Cardiac muscle cell (in vitro differentiated cells and primary cell): ENCODE results near the gene CUBN. TPM values are rescaled to one million over a fixed set of nuclear protein-coding genes. Genes with fewer than 3 reads are reported as not detected.

Experiments used
- DNase-seq, 2 donors: peaks; one replicate each; pipeline versions ENCODE4 v3.0.0 to v3.0.0-alpha.2; 2010 to 2017; ENCODE audit warnings: low read depth in 1 of 2, low spot score in 1 of 2
- H3K27ac ChIP-seq: fragments of 200-600 bp; sonication (generic); 2 replicates; pipeline ENCODE4 v1.5.1; 2016
- H3K27me3 ChIP-seq: fragments of 200-600 bp; sonication (generic); 2 replicates; pipeline ENCODE4 v1.6.0; 2016; ENCODE audit warnings: control low read depth
- H3K36me3 ChIP-seq: fragments of 200-600 bp; sonication (generic); 2 replicates; pipeline ENCODE4 v1.5.1; 2016; ENCODE audit warnings: control low read depth
- H3K4me1 ChIP-seq: fragments of 200-600 bp; sonication (generic); 2 replicates; pipeline ENCODE4 v1.8.1; 2017; ENCODE audit warnings: low read depth, mild to moderate bottlenecking, mixed run types
- H3K4me3 ChIP-seq: fragments of 200-600 bp; sonication (generic); 2 replicates; pipeline ENCODE4 v1.5.1; 2016; ENCODE audit warnings: mild to moderate bottlenecking
- H3K9me3 ChIP-seq: fragments of 200-600 bp; sonication (generic); 2 replicates; pipeline ENCODE4 v1.5.1; 2017; ENCODE audit warnings: low read depth, mild to moderate bottlenecking, control low read depth
- polyA plus RNA-seq: library from polyadenylated mRNA; unstranded; fragments of >200 nt; fragmentation: Nextera tagmentation; extraction: Ambion mirVana; gene quantifications from 2 replicates; pipeline ENCODE4 v1.2.1, GENCODE V29; 2016
- total RNA-seq: library from RNA; depleted of rRNA; stranded (reverse); fragments of >200 nt; gene quantifications from 2 replicates; pipeline ENCODE4 v1.2.3, GENCODE V29; 2016
- TF ChIP-seq, protein P1 (sequence below): IDR thresholded peaks from 2 replicates; pipeline ENCODE4 v1.5.1; 2012; ENCODE audit warnings: low read depth, mild to moderate bottlenecking, low read length

The CUBN gene
- total and polyA plus RNA-seq, 2 experiments from 2014 or later = 0.79 to 2.7 TPM

DNA sequence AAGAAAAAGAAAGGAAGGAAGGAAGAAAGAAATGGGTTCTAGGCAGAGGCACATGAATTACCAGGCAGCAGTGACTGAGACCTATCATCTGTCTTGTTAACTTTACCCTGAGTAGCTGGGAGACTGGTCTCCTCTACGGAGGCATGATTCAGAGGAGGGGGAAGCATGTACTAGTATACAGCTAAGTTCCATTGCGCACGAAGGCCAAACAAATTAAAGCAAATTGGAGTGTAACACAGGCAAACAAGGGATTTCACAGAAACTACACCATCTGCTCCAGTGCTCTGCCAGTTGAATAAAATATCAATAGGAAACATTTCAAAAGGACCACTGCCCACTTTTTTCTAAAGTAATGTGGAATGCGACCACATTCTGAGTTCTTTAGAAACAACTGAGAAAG is 246.5 kb downstream of the CUBN start:
- H3K27ac ChIP-seq = no peak overlapping the region
- DNase-seq = no peak
- H3K36me3 ChIP-seq = no peaks in the 10 kb centered on the region
- no peaks in the 10 kb centered on the region for H3K27me3 ChIP-seq
- H3K9me3 ChIP-seq = no peaks in the 10 kb centered on the region
- TF ChIP-seq, protein P1, sequence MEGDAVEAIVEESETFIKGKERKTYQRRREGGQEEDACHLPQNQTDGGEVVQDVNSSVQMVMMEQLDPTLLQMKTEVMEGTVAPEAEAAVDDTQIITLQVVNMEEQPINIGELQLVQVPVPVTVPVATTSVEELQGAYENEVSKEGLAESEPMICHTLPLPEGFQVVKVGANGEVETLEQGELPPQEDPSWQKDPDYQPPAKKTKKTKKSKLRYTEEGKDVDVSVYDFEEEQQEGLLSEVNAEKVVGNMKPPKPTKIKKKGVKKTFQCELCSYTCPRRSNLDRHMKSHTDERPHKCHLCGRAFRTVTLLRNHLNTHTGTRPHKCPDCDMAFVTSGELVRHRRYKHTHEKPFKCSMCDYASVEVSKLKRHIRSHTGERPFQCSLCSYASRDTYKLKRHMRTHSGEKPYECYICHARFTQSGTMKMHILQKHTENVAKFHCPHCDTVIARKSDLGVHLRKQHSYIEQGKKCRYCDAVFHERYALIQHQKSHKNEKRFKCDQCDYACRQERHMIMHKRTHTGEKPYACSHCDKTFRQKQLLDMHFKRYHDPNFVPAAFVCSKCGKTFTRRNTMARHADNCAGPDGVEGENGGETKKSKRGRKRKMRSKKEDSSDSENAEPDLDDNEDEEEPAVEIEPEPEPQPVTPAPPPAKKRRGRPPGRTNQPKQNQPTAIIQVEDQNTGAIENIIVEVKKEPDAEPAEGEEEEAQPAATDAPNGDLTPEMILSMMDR = no peak
- no peaks in the 10 kb centered on the region for H3K4me1 ChIP-seq
- H3K4me3 ChIP-seq = no peak overlapping the region

DNA sequence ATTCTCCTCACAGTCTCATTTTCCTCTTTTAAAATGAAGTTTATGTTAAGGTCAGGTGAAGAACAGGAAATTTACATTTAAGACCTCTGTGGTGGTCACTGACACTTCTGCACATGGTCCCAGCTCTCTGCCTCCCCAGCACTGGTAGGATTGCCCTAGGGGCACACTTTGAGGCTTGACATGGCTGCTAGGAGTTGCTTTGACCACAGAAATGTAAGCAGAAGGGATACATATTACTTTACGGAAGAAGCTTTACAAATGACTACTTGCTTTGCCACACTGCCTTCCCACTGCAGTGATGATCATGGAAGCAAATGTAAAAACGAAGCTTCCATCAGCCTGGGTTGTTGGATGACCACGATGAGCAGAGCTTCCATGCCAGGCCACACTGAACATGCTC is 259.3 kb downstream of the CUBN start:
- Histone ChIP-seq H3K4me3 (no peak overlapping the region), H3K4me1 (peaks cover 3% of the 10 kb centered on the region), H3K9me3 (no peaks in the 10 kb centered on the region), H3K27me3 (no peaks in the 10 kb centered on the region), H3K27ac (no peak overlapping the region), H3K36me3 (no peaks in the 10 kb centered on the region)
- DNase-seq = no peak
- TF ChIP-seq, protein P1 = no peak

DNA sequence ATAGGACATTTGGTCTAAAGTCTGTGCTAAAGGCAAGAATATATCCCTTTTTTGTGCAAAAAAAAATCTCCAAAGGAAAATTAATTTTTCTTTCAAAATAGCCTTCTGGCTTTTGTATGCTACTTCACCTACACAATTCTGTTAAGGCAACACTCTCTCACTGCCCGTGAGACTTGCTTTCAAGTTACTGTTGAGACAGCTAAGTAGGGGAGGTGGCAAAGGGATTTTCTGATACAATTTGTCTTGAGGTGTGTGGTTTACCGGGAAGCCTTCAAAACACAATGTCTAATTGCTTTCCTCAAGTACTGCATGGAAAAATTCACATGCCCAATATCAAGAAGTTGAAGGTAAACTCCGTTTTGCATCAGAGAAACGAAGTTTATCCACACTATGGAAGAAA is 261.6 kb downstream of the CUBN start:
- no peaks in the 10 kb centered on the region for H3K36me3 ChIP-seq
- DNase-seq = no peak
- no peak overlapping the region for H3K4me3 ChIP-seq
- TF ChIP-seq, protein P1 = no peak
- H3K4me1 ChIP-seq = peaks cover 3% of the 10 kb centered on the region
- no peaks in the 10 kb centered on the region for H3K9me3 ChIP-seq
- H3K27me3 ChIP-seq = no peaks in the 10 kb centered on the region
- H3K27ac ChIP-seq = no peak overlapping the region

DNA sequence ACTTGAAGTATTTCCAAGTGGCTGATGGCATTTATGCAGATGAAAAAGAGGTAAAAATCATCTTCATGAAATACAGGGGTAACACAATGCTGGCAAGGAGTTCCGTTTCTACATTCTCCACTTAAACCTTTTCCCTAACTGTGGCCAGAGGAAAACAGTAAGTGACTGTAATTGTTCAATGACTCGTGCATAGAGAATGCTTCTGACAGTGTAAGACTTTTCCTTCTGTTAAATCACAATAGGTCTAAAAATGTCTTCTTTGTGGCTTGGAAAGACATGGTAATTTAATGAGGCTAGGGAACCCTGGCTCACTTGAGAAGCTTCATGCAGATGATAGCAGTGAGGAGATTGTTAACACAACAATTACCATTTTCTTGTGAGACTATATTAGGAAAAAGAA is 262.1 kb downstream of the CUBN start:
- peaks cover 3% of the 10 kb centered on the region for H3K4me1 ChIP-seq
- no peaks in the 10 kb centered on the region for H3K36me3 ChIP-seq
- H3K4me3 ChIP-seq = no peak overlapping the region
- H3K9me3 ChIP-seq = no peaks in the 10 kb centered on the region
- peak in 1 of 2 donors; percentile 41 for DNase-seq
- no peak overlapping the region for H3K27ac ChIP-seq
- no peaks in the 10 kb centered on the region for H3K27me3 ChIP-seq
- TF ChIP-seq, protein P1 = no peak

DNA sequence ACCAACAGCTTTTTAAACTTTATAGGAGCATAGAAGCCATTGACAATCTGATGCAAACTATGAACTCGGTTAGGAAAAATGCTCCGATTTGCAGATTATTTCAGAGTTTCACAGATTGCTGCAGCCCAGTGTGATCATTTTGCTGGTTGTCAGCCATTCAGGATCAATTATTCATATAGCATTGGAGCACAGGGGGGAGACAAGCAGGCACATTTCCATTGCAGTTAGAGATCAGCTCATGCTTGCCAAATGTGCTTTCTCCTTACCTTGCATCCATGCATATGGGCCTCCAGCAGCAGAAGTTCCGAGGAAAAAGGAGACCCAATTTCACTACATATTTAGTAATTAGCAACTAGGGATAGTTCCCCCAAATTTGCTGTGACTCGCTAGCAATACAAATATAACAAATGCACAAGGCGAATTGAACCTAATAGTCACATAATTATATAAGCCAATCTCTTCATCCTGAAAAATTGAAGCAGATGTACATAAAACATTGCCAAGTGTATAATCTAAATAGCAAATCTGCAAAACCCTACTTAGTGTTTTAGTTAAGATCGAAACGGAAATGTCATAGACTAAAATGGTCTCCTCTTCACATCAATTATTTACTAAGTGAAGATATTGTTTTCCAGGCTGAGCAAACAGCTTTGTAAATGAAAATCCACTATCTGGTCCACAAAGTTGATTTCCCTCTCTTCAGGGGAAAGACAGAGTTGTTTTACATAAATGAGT is 262.9 kb downstream of the CUBN start:
- H3K4me1 ChIP-seq = peaks cover 3% of the 10 kb centered on the region
- no peak for DNase-seq
- no peaks in the 10 kb centered on the region for H3K36me3 ChIP-seq
- no peak overlapping the region for H3K4me3 ChIP-seq
- no peaks in the 10 kb centered on the region for H3K9me3 ChIP-seq
- TF ChIP-seq, protein P1 = no peak
- no peak overlapping the region for H3K27ac ChIP-seq
- H3K27me3 ChIP-seq = no peaks in the 10 kb centered on the region
